Prostate gland (tissue), 2 donors: ENCODE data around the gene NOXA1. TPM values are rescaled to one million over a fixed set of nuclear protein-coding genes. Genes with fewer than 3 reads are reported as not detected.

Experiments
- DNase-seq: peaks from one replicate; pipeline ENCODE4 v3.0.0-alpha.2; 2019; ENCODE audit warnings: low spot score
- H3K27ac ChIP-seq, 2 donors: fragments of 200-600 bp; sonication (generic); 2 replicates each; pipeline ENCODE4 v1.5.1; 2017 to 2019
- H3K27me3 ChIP-seq: fragments of 200-600 bp; sonication (generic); replicated peaks from 2 replicates; pipeline ENCODE4 v1.5.1; 2019; ENCODE audit not compliant: insufficient read depth
- H3K36me3 ChIP-seq, 2 donors: fragments of 200-600 bp; sonication (generic); 1 replicate in 1 of 2; 2 replicates in 1 of 2; pipeline versions ENCODE4 v1.5.1 to v1.8.1; 2017 to 2019
- H3K4me1 ChIP-seq: fragments of 200-600 bp; sonication (generic); replicated peaks from 2 replicates; pipeline ENCODE4 v1.5.1; 2019
- H3K4me3 ChIP-seq, 2 donors: fragments of 200-600 bp; sonication (generic); 2 replicates each; pipeline ENCODE4 v1.5.1; 2017 to 2019
- H3K9me3 ChIP-seq: fragments of 200-600 bp; sonication (generic); 2 replicates; pipeline ENCODE4 v1.5.1; 2017
- CTCF ChIP-seq, 4 experiments: fragments of 200-600 bp in 2 of 4; fragments of 450-650 bp in 2 of 4; sonication (generic) in 2 of 4; IDR thresholded peaks; 1 replicate in 3 of 4; 2 replicates in 1 of 4; pipeline ENCODE4 v1.5.1; 2016 to 2019; ENCODE audit warnings: antibody characterized with exemption in 4 of 4, mild to moderate bottlenecking in 2 of 4, moderate library complexity in 2 of 4
- POLR2A ChIP-seq: fragments of 450-650 bp; IDR thresholded peaks from one replicate; pipeline ENCODE4 v1.6.1; 2016; ENCODE audit warnings: antibody characterized with exemption, mild to moderate bottlenecking
- POLR2AphosphoS5 ChIP-seq: sonication (generic); formaldehyde crosslinking; IDR thresholded peaks from one replicate; pipeline ENCODE4 v1.6.1; 2017; ENCODE audit warnings: antibody characterized with exemption
- WGBS: methylation state at CpG from one replicate; pipeline ENCODE4 v1.1.5; 2018; 5-methylcytosine and 5-hydroxymethylcytosine counted together
- intact Hi-C: fragments of 100-400 bp; cut with DNase I; formaldehyde crosslinking; loops from one replicate; pipeline ENCODE4 v1.14.2; 2022
- microRNA-seq: library from miRNA; unstranded; fragments of <30 nt; microRNA quantifications from one replicate; pipeline ENCODE4, GENCODE V29; 2016
- total RNA-seq, 2 donors: library from RNA; depleted of rRNA; stranded (reverse); fragments of >200 nt; gene quantifications; one replicate each; pipeline ENCODE4 v1.1.0, GENCODE V29; 2016

The NOXA1 gene
- total RNA-seq, 2 donors from 2014 or later: 7.5 to 17.1 TPM

- H3K36me3 ChIP-seq: no peaks in the 10 kb centered on the region
- H3K4me3 ChIP-seq: no peak overlapping the region
- H3K9me3 ChIP-seq: no peaks in the 10 kb centered on the region
- no peak overlapping the region for H3K27ac ChIP-seq
- DNase-seq: no peak
- H3K27me3 ChIP-seq: no peaks in the 10 kb centered on the region
- intact Hi-C loops: no loop called here
- 63% methylated on average over 31 of the region's 36 CpGs for WGBS
- no peak for TF ChIP-seq CTCF (IDR thresholded peaks at IDR 0.05)
- TF ChIP-seq POLR2AphosphoS5: no peak
- TF ChIP-seq POLR2A: no peak
- peaks cover 4% of the 10 kb centered on the region for H3K4me1 ChIP-seq
Observed at GRCh38 chr9:137478962-137479861, 56.0 kb downstream of the NOXA1 start.

GRCh38 chr9:137479892-137480685 lies 56.9 kb downstream of the NOXA1 start:
- Histone ChIP-seq H3K27me3 (no peaks in the 10 kb centered on the region), H3K4me1 (peaks cover 4% of the 10 kb centered on the region), H3K27ac (no peak overlapping the region), H3K36me3 (no peaks in the 10 kb centered on the region), H3K4me3 (no peak overlapping the region), H3K9me3 (no peaks in the 10 kb centered on the region)
- TF ChIP-seq POLR2A (no peak), POLR2AphosphoS5 (no peak), CTCF (IDR thresholded peaks at IDR 0.05) (no peak)
- DNase-seq: no peak
- intact Hi-C loops: no loop called here
- 86% methylated on average over 32 of the region's 32 CpGs for WGBS

- TF ChIP-seq CTCF (IDR thresholded peaks at IDR 0.05) (no peak), POLR2AphosphoS5 (no peak), POLR2A (no peak)
- Histone ChIP-seq H3K4me1 (peaks cover 4% of the 10 kb centered on the region), H3K36me3 (no peaks in the 10 kb centered on the region), H3K27me3 (no peaks in the 10 kb centered on the region), H3K4me3 (no peak overlapping the region), H3K27ac (peak overlapping the region; percentile 68 to 73), H3K9me3 (no peaks in the 10 kb centered on the region)
- 96% methylated on average over 34 of the region's 38 CpGs for WGBS
- no peak for DNase-seq
- intact Hi-C loops: no loop called here
Observed at GRCh38 chr9:137480686-137481683, 57.8 kb downstream of the NOXA1 start.

- Histone ChIP-seq H3K4me3 (no peak overlapping the region), H3K27me3 (no peaks in the 10 kb centered on the region), H3K9me3 (no peaks in the 10 kb centered on the region), H3K36me3 (no peaks in the 10 kb centered on the region), H3K27ac (peak overlapping the region; percentile 68 to 73), H3K4me1 (peaks cover 4% of the 10 kb centered on the region)
- TF ChIP-seq POLR2AphosphoS5 (peak; percentile 96), POLR2A (no peak)
- peak; percentile 88 for DNase-seq
- intact Hi-C loops: no loop called here
- WGBS: 65% methylated on average over 26 of the region's 26 CpGs
Observed at GRCh38 chr9:137482094-137482781, 59.0 kb downstream of the NOXA1 start.

Small RNA genes within 50 kb of the gene (microRNA-seq; reads per million reads assigned to microRNA genes)
- 2.3 reads per million, percentile 32 among the genes with 10 or more reads in this experiment for gene MIR7114

Other genes starting within 250 kb of the NOXA1 start
- gene ANAPC2, start 234.8 kb upstream of the NOXA1 start, total RNA-seq: 10 to 100 TPM; 32.5 to 64.5 TPM
- gene SSNA1, start 234.7 kb upstream of the NOXA1 start, total RNA-seq: 100 to 1,000 TPM; 114 to 124 TPM
- 10 to 100 TPM; 26.1 to 30.4 TPM for gene TPRN, start 222.7 kb upstream of the NOXA1 start, total RNA-seq
- gene TMEM203, start 217.7 kb upstream of the NOXA1 start, total RNA-seq: 10 to 100 TPM; 35.3 to 47.8 TPM
- 10 to 100 TPM; 18.5 to 31.9 TPM for gene NDOR1, start 217.7 kb upstream of the NOXA1 start, total RNA-seq
- 1 to 10 TPM; 3.8 to 6.2 TPM for gene RNF208, start 201.2 kb upstream of the NOXA1 start, total RNA-seq
- gene CYSRT1, start 198.2 kb upstream of the NOXA1 start, total RNA-seq: 1 to 10 TPM; 2.7 to 4.9 TPM
- gene RNF224, start 195.9 kb upstream of the NOXA1 start, total RNA-seq: not detected
- under 1 TPM in 1 of 2 donors, not detected in 1; 0.57 TPM for gene SLC34A3, start 192.5 kb upstream of the NOXA1 start, total RNA-seq
- gene TUBB4B, start 182.1 kb upstream of the NOXA1 start, total RNA-seq: 100 to 1,000 TPM; 279 to 484 TPM
- gene STPG3, start 172.1 kb upstream of the NOXA1 start, total RNA-seq: 1 to 10 TPM in 1 of 2 donors, not detected in 1; 4.2 TPM
- gene NELFB, start 168.1 kb upstream of the NOXA1 start, total RNA-seq: 10 to 100 TPM; 44.9 to 82.1 TPM
- gene TOR4A, start 145.7 kb upstream of the NOXA1 start, total RNA-seq: 1 to 10 TPM; 1.6 to 7.3 TPM
- gene NRARP, start 121.1 kb upstream of the NOXA1 start, total RNA-seq: 10 to 100 TPM; 22.4 to 24.3 TPM
- gene EXD3, start 231 bp upstream of the NOXA1 start, total RNA-seq: 10 to 100 TPM; 32.6 to 44.8 TPM
- gene ENTPD8, start 18.0 kb downstream of the NOXA1 start, total RNA-seq: 1 to 10 TPM; 1.8 TPM
- gene NSMF, start 35.9 kb downstream of the NOXA1 start, total RNA-seq: 100 to 1,000 TPM in 1 of 2 donors, 10 to 100 TPM in 1; 42.4 to 128 TPM
- gene PNPLA7, start 127.0 kb downstream of the NOXA1 start, total RNA-seq: 10 to 100 TPM; 34.2 to 64.3 TPM
- 100 to 1,000 TPM in 1 of 2 donors, 10 to 100 TPM in 1; 75.8 to 133 TPM for gene MRPL41, start 128.5 kb downstream of the NOXA1 start, total RNA-seq
- gene DPH7, start 155.5 kb downstream of the NOXA1 start, total RNA-seq: 10 to 100 TPM; 34.3 to 62.4 TPM
- gene ZMYND19, start 167.1 kb downstream of the NOXA1 start, total RNA-seq: 10 to 100 TPM; 20.8 to 34.8 TPM
- gene ARRDC1, start 182.3 kb downstream of the NOXA1 start, total RNA-seq: 100 to 1,000 TPM; 123 to 126 TPM
- gene EHMT1, start 195.6 kb downstream of the NOXA1 start, total RNA-seq: 100 to 1,000 TPM in 1 of 2 donors, 10 to 100 TPM in 1; 81.3 to 149 TPM